Esophagus muscularis mucosa (tissue), 4 donors: ENCODE measurements around the gene PAM. TPM values are rescaled to one million over a fixed set of nuclear protein-coding genes. Genes with fewer than 3 reads are reported as not detected.
A peak's percentile ranks its signal among the peaks of the same experiment; 100 is the strongest.

Experiments
- DNase-seq: peaks from one replicate; pipeline ENCODE4 v3.0.0-alpha.2; 2017; ENCODE audit errors: extremely low spot score
- H3K27ac ChIP-seq, 4 donors: fragments of 200-600 bp; sonication (generic); replicated peaks in 1 of 4; 1 replicate in 3 of 4; 2 replicates in 1 of 4; pipeline ENCODE4 v1.5.1; 2016 to 2019; ENCODE audit warnings: mild to moderate bottlenecking in 1 of 4
- H3K27me3 ChIP-seq, 4 donors: fragments of 200-600 bp; sonication (generic); one replicate each; pipeline versions ENCODE4 v1.5.1 to v1.6.0; 2016 to 2019
- H3K36me3 ChIP-seq, 4 donors: fragments of 200-600 bp; sonication (generic); one replicate each; pipeline ENCODE4 v1.5.1; 2016 to 2019
- H3K4me1 ChIP-seq, 4 donors: fragments of 200-600 bp; sonication (generic); one replicate each; pipeline ENCODE4 v1.5.1; 2016 to 2019
- H3K4me3 ChIP-seq, 4 donors: fragments of 200-600 bp; sonication (generic); 1 replicate in 2 of 4; 2 replicates in 2 of 4; pipeline ENCODE4 v1.5.1; 2016 to 2019; ENCODE audit warnings: mild to moderate bottlenecking in 4 of 4, moderate library complexity in 1 of 4
- H3K9me3 ChIP-seq, 4 donors: fragments of 200-600 bp; sonication (generic); 1 replicate in 3 of 4; 2 replicates in 1 of 4; pipeline ENCODE4 v1.5.1; 2016 to 2019
- CTCF ChIP-seq, 3 experiments: fragments of 200-600 bp in 2 of 3; fragments of 450-650 bp in 1 of 3; sonication (generic) in 2 of 3; IDR thresholded peaks; one replicate each; pipeline ENCODE4 v1.5.1; 2017 to 2019; ENCODE audit warnings: antibody characterized with exemption in 3 of 3, mild to moderate bottlenecking in 2 of 3, moderate library complexity in 1 of 3
- EP300 ChIP-seq: sonication (generic); formaldehyde crosslinking; IDR thresholded peaks from one replicate; pipeline ENCODE4 v1.6.1; 2017; ENCODE audit warnings: antibody characterized with exemption
- POLR2A ChIP-seq: fragments of 450-650 bp; IDR thresholded peaks from one replicate; pipeline ENCODE4 v1.6.1; 2017; ENCODE audit warnings: antibody characterized with exemption, moderate library complexity, mild to moderate bottlenecking, low read depth
- POLR2AphosphoS5 ChIP-seq, 2 donors: sonication (generic); formaldehyde crosslinking; IDR thresholded peaks; one replicate each; pipeline ENCODE4 v1.6.1; 2017; ENCODE audit warnings: antibody characterized with exemption in 2 of 2
- WGBS: methylation state at CpG from one replicate; pipeline ENCODE4 v1.1.5; 2018; 5-methylcytosine and 5-hydroxymethylcytosine counted together
- intact Hi-C: fragments of 100-400 bp; cut with DNase I; formaldehyde crosslinking; loops from one replicate; pipeline ENCODE4 v1.15.1; 2023
- total RNA-seq, 4 donors: library from RNA; depleted of rRNA; stranded (reverse); fragments of >200 nt; gene quantifications; one replicate each; pipeline versions ENCODE4 v1.1.0 to v1.2.1, GENCODE V29; 2016

The PAM gene
- total RNA-seq, 4 donors from 2014 or later, result 212 to 250 (median 227) TPM

- intact Hi-C loops, result loop anchor here (5.0 kb wide), 1 partner anchor 40 kb away; no protein-coding TSS in a partner anchor
- WGBS, result 23% methylated on average over 2 of the region's 2 CpGs
- no peak for TF ChIP-seq POLR2AphosphoS5 (IDR thresholded peaks at IDR 0.05)
- TF ChIP-seq CTCF (IDR thresholded peaks at IDR 0.05), result no peak
- no peak for TF ChIP-seq EP300
- TF ChIP-seq POLR2A, result no peak
- peak overlapping the region; percentile 2 to 52 (median 35) for H3K27ac ChIP-seq
- DNase-seq, result no peak
- H3K36me3 ChIP-seq, result peaks cover 0 to 7% (median 3%) of the 10 kb centered on the region in 4 donors
- H3K4me3 ChIP-seq, result no peak overlapping the region
- peaks cover 24 to 31% (median 28%) of the 10 kb centered on the region in 4 donors for H3K4me1 ChIP-seq
- H3K27me3 ChIP-seq, result no peaks in the 10 kb centered on the region
- no peaks in the 10 kb centered on the region for H3K9me3 ChIP-seq
Observed at GRCh38 chr5:102911973-102912372, 156.9 kb downstream of the PAM start.

- Histone ChIP-seq H3K4me3 (no peak overlapping the region), H3K4me1 (peaks cover 14 to 23% (median 17%) of the 10 kb centered on the region in 4 donors), H3K9me3 (no peaks in the 10 kb centered on the region), H3K36me3 (peaks cover 0 to 7% (median 3%) of the 10 kb centered on the region in 4 donors), H3K27ac (no peak overlapping the region), H3K27me3 (no peaks in the 10 kb centered on the region)
- TF ChIP-seq POLR2AphosphoS5 (IDR thresholded peaks at IDR 0.05) (no peak), EP300 (no peak), POLR2A (no peak), CTCF (IDR thresholded peaks at IDR 0.05) (no peak)
- no peak for DNase-seq
- intact Hi-C loops, result no loop called here
Observed at GRCh38 chr5:102916109-102916508, 161.0 kb downstream of the PAM start.

GRCh38 chr5:102918986-102919610 lies 164.0 kb downstream of the PAM start:
- Histone ChIP-seq H3K4me1 (peaks cover 8 to 29% (median 20%) of the 10 kb centered on the region in 4 donors), H3K36me3 (peaks cover 0 to 5% (median 2%) of the 10 kb centered on the region in 4 donors), H3K9me3 (no peaks in the 10 kb centered on the region), H3K4me3 (no peak overlapping the region), H3K27me3 (no peaks in the 10 kb centered on the region), H3K27ac (no peak overlapping the region)
- TF ChIP-seq POLR2AphosphoS5 (IDR thresholded peaks at IDR 0.05) (no peak), CTCF (IDR thresholded peaks at IDR 0.05) (no peak), EP300 (no peak), POLR2A (no peak)
- WGBS, result 100% methylated on average over 1 of the region's 1 CpG
- intact Hi-C loops, result no loop called here
- no peak for DNase-seq

- H3K27ac ChIP-seq, result no peak overlapping the region
- peaks cover 0 to 9% (median 0%) of the 10 kb centered on the region in 4 donors for H3K36me3 ChIP-seq
- H3K4me1 ChIP-seq, result peaks cover 8 to 29% (median 26%) of the 10 kb centered on the region in 4 donors
- DNase-seq, result no peak
- 95% methylated on average over 5 of the region's 5 CpGs for whole genome bisulfite sequencing
- no peaks in the 10 kb centered on the region for H3K9me3 ChIP-seq
- no peak overlapping the region for H3K4me3 ChIP-seq
- TF ChIP-seq CTCF (IDR thresholded peaks at IDR 0.05) (no peak), EP300 (no peak), POLR2A (no peak), POLR2AphosphoS5 (IDR thresholded peaks at IDR 0.05) (no peak)
- intact Hi-C loops, result no loop called here
- no peaks in the 10 kb centered on the region for H3K27me3 ChIP-seq
Observed at GRCh38 chr5:102920762-102921161, 165.7 kb downstream of the PAM start.
